Duodenal mucosa (tissue), 2 donors: ENCODE results near the gene BLID.

Source experiments
- H3K27ac ChIP-seq: one replicate; pipeline ENCODE4 v1.7.0; 2013; ENCODE audit warnings: low read depth, low read length
- H3K27me3 ChIP-seq, 2 donors: one replicate each; pipeline ENCODE4 v1.7.0; 2013; ENCODE audit warnings: low read length in 2 of 2, control low read depth in 1 of 2; ENCODE audit not compliant: insufficient read depth in 2 of 2, control insufficient read depth in 1 of 2
- H3K36me3 ChIP-seq, 2 donors: one replicate each; pipeline ENCODE4 v1.7.0; 2013; ENCODE audit warnings: low read length in 2 of 2, control low read depth in 1 of 2; ENCODE audit not compliant: insufficient read depth in 2 of 2, control insufficient read depth in 1 of 2
- H3K4me1 ChIP-seq, 2 donors: one replicate each; pipeline ENCODE4 v1.7.0; 2013; ENCODE audit warnings: low read length in 2 of 2, control low read depth in 1 of 2; ENCODE audit not compliant: insufficient read depth in 2 of 2, control insufficient read depth in 1 of 2
- H3K4me3 ChIP-seq, 2 donors: one replicate each; pipeline ENCODE4 v1.7.0; 2013; ENCODE audit warnings: low read length in 2 of 2, low read depth in 1 of 2
- H3K9ac ChIP-seq, 2 donors: one replicate each; pipeline ENCODE4 v1.7.0; 2013; ENCODE audit warnings: low read length in 2 of 2, low read depth in 1 of 2
- H3K9me3 ChIP-seq, 2 donors: one replicate each; pipeline ENCODE4 v1.7.0; 2013; ENCODE audit warnings: low read length in 2 of 2, control low read depth in 1 of 2; ENCODE audit not compliant: control insufficient read depth in 1 of 2

Gene BLID

GRCh38 chr11:122140500-122140899, 24.5 kb upstream of the BLID start:
- Histone ChIP-seq H3K9ac (no peak overlapping the region), H3K9me3 (no peaks in the 10 kb centered on the region), H3K27me3 (no peaks in the 10 kb centered on the region), H3K4me3 (no peak overlapping the region), H3K4me1 (no peaks in the 10 kb centered on the region), H3K36me3 (no peaks in the 10 kb centered on the region), H3K27ac (no peak overlapping the region)

DNA sequence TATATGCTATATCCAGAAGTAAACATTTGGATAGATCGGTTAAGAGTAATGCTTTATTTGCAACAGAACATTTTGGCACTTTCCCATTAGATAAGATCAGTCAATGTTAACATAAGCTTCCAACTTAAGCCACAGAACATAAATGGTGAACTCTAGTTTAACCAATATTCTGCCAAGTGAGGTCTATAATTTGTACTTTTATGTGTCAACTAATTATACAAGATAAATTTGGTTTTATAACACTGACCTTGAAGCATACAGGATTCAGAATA, 23.5 kb upstream of the BLID start:
- Histone ChIP-seq H3K36me3 (no peaks in the 10 kb centered on the region), H3K4me1 (no peaks in the 10 kb centered on the region), H3K4me3 (no peak overlapping the region), H3K27me3 (no peaks in the 10 kb centered on the region), H3K9ac (no peak overlapping the region), H3K27ac (no peak overlapping the region), H3K9me3 (no peaks in the 10 kb centered on the region)

GRCh38 chr11:122138744-122139594, 23.0 kb upstream of the BLID start:
- H3K9ac ChIP-seq = no peak overlapping the region
- no peaks in the 10 kb centered on the region for H3K36me3 ChIP-seq
- H3K4me1 ChIP-seq = no peaks in the 10 kb centered on the region
- H3K27me3 ChIP-seq = no peaks in the 10 kb centered on the region
- no peaks in the 10 kb centered on the region for H3K9me3 ChIP-seq
- H3K4me3 ChIP-seq = no peak overlapping the region
- no peak overlapping the region for H3K27ac ChIP-seq

- H3K9me3 ChIP-seq = no peaks in the 10 kb centered on the region
- no peak overlapping the region for H3K4me3 ChIP-seq
- no peaks in the 10 kb centered on the region for H3K36me3 ChIP-seq
- no peak overlapping the region for H3K9ac ChIP-seq
- H3K4me1 ChIP-seq = no peaks in the 10 kb centered on the region
- H3K27ac ChIP-seq = no peak overlapping the region
- no peaks in the 10 kb centered on the region for H3K27me3 ChIP-seq
Measured at GRCh38 chr11:122137078-122137793, 21.2 kb upstream of the BLID start.

GRCh38 chr11:122131126-122131525, 15.1 kb upstream of the BLID start:
- Histone ChIP-seq H3K4me1 (no peaks in the 10 kb centered on the region), H3K27ac (no peak overlapping the region), H3K27me3 (no peaks in the 10 kb centered on the region), H3K9me3 (no peaks in the 10 kb centered on the region), H3K9ac (no peak overlapping the region), H3K36me3 (no peaks in the 10 kb centered on the region), H3K4me3 (no peak overlapping the region)

- H3K27me3 ChIP-seq = no peaks in the 10 kb centered on the region
- no peaks in the 10 kb centered on the region for H3K36me3 ChIP-seq
- H3K4me3 ChIP-seq = no peak overlapping the region
- H3K9me3 ChIP-seq = no peaks in the 10 kb centered on the region
- no peak overlapping the region for H3K9ac ChIP-seq
- H3K4me1 ChIP-seq = no peaks in the 10 kb centered on the region
- H3K27ac ChIP-seq = no peak overlapping the region
Measured at GRCh38 chr11:122128146-122128545, 12.1 kb upstream of the BLID start.

DNA sequence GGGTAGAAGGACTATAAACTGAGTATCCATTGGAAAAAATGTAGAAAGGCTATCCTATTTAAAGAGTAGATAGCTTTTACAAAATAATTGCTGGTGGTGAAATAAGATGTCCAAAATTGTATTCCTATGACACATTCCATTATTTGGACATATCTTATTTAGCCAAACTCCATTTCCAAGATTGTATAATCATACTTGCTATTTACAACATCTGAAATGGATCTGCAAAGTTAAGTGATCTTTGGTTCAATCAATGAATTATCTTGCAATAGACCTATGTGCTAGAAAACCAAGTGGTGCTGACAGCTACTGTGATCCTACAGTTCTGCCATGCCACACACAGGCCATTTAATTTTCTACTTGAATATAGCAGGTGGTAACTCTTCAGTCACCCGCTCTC, 11.0 kb upstream of the BLID start:
- no peak overlapping the region for H3K4me3 ChIP-seq
- no peaks in the 10 kb centered on the region for H3K4me1 ChIP-seq
- H3K27ac ChIP-seq = no peak overlapping the region
- H3K9ac ChIP-seq = no peak overlapping the region
- no peaks in the 10 kb centered on the region for H3K36me3 ChIP-seq
- H3K9me3 ChIP-seq = no peaks in the 10 kb centered on the region
- H3K27me3 ChIP-seq = no peaks in the 10 kb centered on the region

GRCh38 chr11:122126024-122126688, 10.1 kb upstream of the BLID start:
- Histone ChIP-seq H3K27me3 (no peaks in the 10 kb centered on the region), H3K36me3 (no peaks in the 10 kb centered on the region), H3K9me3 (no peaks in the 10 kb centered on the region), H3K4me1 (no peaks in the 10 kb centered on the region), H3K9ac (no peak overlapping the region), H3K4me3 (no peak overlapping the region), H3K27ac (no peak overlapping the region)

DNA sequence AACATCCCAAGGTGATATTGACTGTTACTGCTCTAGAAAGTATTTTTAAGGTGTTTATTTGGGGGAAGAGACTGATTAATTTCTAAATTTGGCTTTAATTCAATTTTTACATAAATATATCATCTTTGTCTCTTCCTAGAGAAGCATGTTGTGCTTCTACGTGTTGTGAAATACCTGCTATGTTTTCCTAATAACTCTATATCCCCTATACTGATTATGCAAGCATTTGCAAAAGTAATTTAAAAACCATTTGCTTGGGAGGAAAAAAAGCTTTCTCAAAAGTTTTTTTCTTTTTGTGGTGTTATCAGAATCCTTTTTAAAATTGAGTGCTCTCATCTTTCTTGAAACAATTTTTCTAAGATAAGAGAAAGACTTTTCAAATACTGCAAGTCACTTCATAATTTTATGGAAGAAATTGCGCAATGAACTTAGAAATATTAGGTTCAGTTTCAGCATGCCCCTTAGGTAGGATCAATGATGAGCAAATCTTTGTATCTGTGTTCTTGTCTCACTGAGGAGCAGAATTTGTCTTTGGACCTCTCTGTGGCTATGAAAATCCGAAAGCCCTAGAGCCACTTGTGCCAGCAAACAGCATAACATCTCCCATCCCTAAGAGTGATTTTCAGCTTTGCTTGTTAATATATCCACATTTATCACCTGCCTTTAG, 7.4 kb upstream of the BLID start:
- Histone ChIP-seq H3K9ac (no peak overlapping the region), H3K4me1 (no peaks in the 10 kb centered on the region), H3K4me3 (no peak overlapping the region), H3K27ac (no peak overlapping the region), H3K9me3 (no peaks in the 10 kb centered on the region), H3K27me3 (no peaks in the 10 kb centered on the region), H3K36me3 (no peaks in the 10 kb centered on the region)

DNA sequence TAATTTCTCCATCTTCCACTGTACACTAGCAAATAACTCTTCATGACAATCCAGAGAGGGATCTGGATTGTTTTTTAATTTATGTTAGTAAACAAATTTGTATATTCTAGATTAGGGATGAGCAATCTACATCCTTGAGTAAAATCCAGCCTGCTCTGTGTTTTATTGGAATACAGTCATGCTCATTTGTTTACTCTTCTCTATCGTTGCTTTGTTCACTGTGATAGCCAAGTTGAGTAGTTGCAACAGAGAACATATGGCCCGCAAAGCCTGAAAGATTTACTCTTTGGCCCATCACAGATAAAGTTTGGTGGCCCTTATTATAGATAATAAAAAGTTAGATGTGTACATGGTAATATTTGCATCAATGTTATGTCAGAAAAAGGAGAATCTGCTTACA, 6.2 kb upstream of the BLID start:
- no peaks in the 10 kb centered on the region for H3K4me1 ChIP-seq
- H3K9me3 ChIP-seq = no peaks in the 10 kb centered on the region
- no peak overlapping the region for H3K4me3 ChIP-seq
- no peaks in the 10 kb centered on the region for H3K36me3 ChIP-seq
- H3K27me3 ChIP-seq = no peaks in the 10 kb centered on the region
- H3K27ac ChIP-seq = no peak overlapping the region
- no peak overlapping the region for H3K9ac ChIP-seq
